Embryonic facial prominence (tissue), 1 donor: ENCODE data around the gene MYCN.

ENCODE experiments used
- DNase-seq: peaks from one replicate; pipeline ENCODE4 v3.0.0-alpha.2; 2016; ENCODE audit errors: extremely low spot score

MYCN gene

DNA sequence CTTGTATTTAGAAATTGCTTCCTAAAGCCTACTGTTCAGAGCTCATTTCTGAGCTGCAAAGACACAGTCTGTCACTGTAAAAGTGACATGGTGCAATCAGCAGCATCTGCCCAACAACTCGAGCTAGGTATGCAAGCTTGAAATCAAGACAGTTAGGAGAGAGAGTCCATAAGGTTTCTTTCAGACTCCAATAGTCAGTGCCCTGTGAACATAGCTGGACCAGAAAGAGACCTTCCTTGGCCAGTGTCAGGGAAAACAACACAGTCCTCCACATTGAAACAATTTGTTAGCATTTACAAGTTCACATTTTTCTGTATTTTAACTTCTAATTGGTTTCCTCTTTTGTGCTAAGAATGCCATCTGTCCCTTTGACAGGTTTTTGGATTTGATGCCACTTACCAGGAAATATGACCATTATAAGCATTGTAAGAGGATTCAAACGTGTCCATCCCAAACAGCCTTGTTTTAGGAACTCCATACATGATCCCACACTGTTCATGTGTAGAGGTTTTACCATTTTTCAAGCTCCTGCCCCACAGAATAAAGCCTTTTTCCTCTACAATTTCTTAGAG, 8.9 kb upstream of the MYCN start:
- DNase-seq = no peak

DNA sequence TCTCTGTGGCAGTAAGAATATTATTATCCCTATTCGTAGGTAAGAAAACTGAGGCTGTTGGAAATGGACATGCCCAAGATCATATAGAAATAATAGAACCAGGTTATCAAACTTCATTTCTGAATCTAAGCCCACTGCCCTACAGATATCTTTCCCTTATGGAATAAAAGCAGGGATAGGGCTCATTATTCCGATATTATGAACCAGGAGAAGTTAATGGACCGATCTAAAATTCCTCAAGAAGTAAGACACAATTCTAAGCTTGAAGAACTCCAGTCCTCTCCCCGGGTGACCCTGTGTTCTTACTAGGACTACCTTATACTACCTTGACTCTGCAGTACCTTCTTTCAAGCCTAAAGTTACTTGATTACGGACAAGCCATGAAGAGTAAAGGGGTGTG, 8.4 kb upstream of the MYCN start:
- no peak for DNase-seq

- DNase-seq = no peak
These were observed 7.8 kb upstream of the MYCN start for GRCh38 chr2:15932394-15933183.

GRCh38 chr2:15933184-15933845, 7.0 kb upstream of the MYCN start:
- no peak for DNase-seq

- DNase-seq = no peak
These were observed 5.9 kb upstream of the MYCN start for GRCh38 chr2:15934291-15934945.

DNA sequence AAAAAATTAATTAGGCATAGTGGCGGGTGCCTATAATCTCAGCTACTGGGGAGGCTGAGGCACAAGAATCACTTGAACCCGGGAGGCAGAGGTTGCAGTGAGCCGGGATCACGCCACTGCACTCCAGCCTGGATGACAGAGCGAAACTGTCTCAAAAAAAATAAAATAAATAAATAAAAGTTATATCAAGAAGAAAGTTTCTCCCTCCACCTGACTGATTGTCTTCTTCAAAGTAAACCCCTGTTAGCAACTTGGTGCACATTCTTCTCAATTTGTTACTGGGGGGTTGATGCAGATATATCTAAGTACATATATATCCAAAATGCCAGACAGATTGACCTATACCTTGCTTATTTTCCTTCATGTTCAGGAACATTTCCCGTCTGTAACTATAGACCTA, 5.2 kb upstream of the MYCN start:
- no peak for DNase-seq

DNA sequence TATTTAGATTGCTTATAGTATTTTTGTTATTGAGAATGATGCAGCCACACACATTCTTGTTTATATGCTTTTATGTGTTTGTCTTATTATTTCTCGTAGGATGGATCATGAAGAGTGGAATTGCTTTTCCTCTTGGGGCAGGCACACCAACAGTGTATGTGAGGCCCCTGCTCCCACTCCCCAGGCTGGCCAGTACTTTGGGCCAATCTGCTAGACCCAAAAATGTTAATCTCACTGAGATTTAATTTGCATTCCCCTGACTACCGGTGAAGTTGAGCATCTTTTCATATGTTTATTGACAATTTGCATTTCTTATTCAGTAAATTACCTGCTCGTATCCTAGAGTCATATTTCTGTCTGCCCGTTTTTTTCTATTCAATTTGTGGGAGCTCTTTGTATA, 4.7 kb upstream of the MYCN start:
- DNase-seq = no peak

DNA sequence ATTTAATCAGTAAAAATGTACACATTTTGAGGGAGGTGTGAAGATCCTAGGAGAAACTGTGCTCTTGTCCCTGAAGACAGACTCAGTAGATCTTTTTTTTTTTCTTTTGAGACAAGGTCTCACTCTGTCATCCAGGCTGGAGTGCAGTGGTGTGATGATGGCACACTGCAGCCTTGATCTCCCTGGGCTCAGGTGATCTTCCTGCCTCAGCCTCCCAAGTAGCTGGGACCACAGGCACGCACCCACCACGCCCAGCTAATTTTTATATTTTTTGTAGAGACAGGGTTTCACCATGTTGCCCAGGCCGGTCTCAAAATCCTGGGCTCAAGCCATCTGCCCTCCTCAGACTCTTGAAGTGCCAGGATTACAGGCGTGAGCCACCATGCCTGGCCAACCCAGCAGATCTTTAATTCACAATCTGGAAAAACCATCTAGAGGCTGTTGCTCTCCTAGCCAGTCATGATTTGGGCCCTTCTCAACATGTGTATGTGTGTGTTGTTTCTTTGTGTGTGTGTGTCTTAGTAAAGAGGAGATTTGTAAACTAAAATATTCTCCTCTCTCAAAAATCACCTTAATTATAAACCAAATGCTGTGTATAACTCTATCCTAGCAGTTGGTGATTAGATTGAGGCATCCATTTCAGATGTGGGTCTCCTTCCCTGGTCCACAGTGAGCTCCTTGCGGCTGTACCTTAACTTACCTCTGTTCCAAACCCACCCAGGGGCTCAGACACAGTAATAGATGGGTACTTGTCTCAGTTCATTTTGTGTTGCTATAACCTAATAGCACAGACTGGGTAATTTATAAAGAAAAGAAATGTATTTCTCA, 3.9 kb upstream of the MYCN start:
- no peak for DNase-seq

DNA sequence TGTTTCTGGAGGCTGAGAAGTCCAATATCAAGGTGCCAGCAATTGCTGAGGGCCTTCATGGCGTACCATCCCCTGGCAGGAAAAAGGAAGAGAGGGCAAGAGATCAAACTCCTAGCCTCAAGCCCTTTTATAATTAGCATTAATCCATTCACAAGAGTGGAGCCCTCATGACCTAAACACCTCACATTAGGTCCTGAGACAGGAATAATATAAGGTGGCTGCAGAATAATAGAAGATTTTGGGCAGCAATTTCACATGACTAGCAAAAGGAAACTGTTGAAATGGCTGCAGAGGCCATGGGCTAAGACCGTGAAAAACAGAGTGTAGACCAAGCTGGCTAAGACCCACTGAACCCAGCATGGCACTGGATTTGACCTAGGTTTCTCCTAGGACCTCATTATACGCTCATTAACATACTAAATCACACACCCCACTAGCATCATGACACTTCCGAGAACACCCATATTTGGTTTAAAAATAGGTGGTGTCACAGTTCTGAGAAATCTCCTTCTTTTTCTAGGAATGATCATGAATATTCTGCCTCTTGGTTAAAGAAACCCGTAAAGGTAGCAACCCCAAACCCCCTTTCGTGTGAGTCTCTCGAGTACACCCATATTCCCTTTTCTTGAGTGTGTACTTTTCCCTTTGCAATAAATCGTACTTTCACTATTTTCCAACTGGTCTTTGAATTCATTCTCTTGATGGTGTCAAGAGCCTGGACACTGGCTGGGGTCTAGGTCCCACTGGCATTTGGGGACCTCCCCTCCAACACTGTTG, 3.1 kb upstream of the MYCN start:
- DNase-seq = no peak

GRCh38 chr2:15937882-15938802, 2.2 kb upstream of the MYCN start:
- no peak for DNase-seq

DNA sequence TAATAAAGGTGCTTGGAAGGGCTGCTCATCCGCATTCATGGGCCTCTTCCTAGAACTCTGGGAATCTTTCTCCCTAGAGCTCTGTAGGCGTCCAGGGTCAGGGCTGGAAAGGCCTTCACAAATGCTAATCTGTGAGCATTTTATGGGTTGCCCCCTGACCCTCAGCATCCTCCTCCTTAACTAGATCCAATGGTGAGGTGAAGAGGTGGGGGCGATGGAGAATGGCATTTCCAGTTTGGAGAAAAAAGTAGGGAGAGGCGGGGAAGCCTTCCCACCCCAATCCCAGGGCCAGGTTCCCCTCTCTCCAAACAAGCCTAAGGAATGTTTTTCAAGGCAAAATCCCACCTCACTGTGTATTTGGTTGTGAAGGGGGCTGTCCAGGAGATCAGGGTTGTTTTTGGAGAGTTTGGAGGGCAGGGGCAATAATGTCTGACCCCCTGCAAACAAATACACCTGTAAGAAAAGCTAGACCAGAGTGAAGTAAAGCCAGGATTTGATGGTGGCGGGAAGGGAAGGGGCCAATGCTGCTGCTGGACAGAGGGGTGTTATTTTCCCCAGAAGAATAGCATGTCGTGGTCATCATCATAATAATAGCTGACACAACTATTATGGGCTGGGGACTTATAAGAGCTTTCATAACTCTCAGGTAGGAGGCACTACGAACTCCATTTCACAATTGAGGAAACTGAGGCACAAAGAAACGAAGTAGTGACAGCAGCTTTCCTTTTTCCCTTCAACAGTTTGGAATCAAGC, 1.4 kb upstream of the MYCN start:
- DNase-seq = no peak

DNA sequence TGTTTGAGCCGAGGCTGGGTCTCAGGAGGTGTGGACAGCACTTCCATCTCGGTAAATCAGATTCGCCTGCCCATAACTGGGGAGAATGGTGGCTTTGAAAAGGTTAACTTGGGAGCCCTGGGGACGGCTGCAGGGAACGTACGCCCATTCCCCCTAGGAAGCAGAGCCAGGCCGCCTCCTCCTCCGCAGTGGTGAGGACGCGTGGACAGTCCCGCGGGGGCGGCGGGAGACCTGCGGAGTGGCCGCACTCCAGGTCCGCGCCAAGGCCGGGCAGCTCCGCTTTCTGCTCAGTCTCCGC, 845 bp upstream of the MYCN start:
- DNase-seq = no peak

DNA sequence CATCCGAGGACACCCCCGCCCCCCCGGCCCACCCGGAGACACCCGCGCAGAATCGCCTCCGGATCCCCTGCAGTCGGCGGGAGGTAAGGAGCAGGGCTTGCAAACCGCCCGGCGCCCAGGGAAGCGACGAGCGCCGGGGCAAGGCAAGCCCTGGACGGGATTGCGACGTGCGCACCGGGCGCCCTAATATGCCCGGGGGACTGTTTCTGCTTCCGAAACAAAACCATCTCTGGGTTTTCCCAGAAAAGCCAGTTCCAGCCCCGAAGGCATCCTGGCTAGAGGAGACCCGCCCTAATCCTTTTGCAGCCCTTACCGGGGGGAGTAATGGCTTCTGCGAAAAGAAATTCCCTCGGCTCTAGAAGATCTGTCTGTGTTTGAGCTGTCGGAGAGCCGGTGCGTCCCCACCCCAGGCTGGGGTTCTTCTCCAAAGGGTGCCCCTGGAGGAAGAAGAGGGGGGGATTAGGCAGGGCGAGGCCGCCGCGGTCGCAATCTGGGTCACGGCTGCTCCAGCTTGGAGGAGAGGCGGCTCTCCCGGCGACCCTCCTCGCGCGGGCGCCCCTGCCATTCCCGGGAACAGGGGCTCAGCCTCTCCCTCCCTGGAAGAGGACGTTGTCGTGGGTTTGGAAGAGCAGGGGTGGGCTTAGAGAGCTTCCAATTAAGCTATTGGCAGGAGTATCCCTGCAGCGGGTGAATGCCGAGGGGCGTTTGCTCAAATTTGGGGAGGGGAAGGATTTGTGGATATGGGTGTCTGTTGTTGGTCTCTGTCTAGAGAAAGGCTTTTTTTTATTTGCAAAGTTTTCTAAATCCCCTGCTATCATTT, 521 bp downstream of the MYCN start:
- DNase-seq = no peak

GRCh38 chr2:15941481-15941850, 1.1 kb downstream of the MYCN start:
- DNase-seq = no peak

GRCh38 chr2:15941871-15942710, 1.7 kb downstream of the MYCN start:
- DNase-seq = no peak

DNA sequence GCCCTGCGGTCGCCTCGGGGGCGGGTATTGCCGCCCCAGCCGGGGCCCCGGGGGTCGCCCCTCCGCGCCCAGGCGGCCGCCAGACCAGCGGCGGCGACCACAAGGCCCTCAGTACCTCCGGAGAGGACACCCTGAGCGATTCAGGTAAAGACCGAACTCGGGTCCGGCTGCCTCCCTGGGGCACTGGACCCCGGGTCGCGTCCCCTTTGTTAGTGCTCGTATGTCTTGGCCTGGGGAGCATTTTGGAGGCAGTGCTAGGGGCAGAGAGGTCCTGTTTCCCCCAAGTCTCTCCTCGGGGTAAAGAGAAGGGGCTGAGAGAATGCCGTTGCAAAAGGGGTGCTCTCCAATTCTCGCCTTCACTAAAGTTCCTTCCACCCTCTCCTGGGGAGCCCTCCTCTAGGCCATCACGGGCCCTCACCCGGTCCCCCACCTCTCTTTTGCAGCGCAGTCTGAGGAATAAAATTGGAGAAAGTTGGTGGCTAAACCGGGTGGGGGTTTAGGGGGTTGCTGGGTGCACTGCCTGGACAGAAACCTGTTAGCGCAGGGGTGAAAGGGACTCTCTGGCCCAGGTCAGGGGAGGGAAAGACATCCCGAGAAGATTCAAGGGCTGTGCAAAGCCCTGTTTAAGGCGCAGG, 2.5 kb downstream of the MYCN start:
- no peak for DNase-seq
